Activated CD8-positive, alpha-beta memory T cell treated with anti-CD3 and anti-CD28 coated beads for 1 hour (primary cell): ENCODE data around the gene PCDHGA4.
"Not testable (repeated sequence)": the region's sequence is repeated elsewhere in the genome, so short reads cannot be mapped to it uniquely, and the experiment has no call there.

Source experiments
- DNase-seq, 2 donors: peaks; one replicate each; pipeline ENCODE4 v3.0.0-alpha.2; 2020; ENCODE audit warnings: low read depth in 1 of 2; ENCODE audit errors: extremely low read depth in 1 of 2

PCDHGA4 gene

GRCh38 chr5:141354900-141355469, at the start of gene PCDHGA4:
TSS of gene PCDHGA4 (plus strand) at chr5:141355021. CDS start at chr5:141355108, 87 bp downstream.
- DNase-seq = no peak

DNA sequence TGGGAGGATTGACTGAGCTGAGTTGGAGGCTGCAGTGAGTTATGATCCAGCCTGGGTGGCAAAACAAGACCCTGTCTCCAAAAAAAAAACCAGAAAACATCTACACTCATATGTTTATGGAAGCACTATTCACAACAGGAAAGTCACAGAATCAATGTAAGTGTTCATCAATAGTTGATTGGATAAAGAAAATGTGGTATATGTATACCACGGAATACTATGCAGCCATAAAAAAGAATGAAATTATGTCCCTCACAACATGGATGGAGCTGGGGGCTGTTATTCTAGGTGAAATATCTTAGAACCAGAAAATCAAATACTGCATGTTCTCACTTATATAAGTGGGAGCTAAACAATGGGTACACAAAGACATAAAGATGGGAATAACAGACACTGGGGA, 48.2 kb upstream of the PCDHGA4 start:
- no peak for DNase-seq

DNA sequence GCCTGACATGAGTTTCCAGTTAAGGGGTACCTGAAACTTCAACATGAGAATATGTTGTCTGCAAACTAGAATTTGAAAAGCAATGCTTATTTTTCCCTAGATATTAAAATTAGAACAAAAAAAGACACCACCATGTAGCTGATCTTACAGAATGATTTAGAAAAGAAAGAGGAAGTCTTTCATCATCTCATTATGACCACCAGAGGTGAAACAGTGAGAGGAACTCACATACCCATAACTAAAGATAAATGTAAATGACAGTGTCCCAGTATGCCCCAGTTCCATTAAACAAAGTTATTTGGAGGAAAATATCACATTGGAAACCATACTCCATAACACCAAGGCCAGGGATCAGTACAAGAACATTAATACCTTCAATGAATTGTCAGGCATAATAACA, 41.1 kb upstream of the PCDHGA4 start:
- no peak for DNase-seq

DNA sequence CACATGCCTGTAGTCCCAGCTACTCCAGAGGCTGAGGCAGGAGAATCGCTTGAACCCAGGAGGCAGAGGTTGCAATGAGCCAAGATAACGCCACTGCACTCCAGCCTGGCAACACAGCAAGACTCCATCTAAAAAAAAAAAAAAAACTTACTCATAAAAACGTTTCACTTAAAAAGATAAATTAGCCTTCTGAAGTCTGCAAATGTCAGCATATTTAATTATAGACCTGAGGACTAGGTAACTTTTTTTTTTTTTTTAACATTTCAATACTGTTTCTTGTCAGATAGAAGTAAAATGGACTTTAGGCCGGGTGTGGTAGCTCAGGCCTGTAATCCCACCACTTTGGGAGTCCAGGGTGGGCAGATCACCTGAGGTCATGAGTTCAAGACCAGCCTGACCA, 37.9 kb upstream of the PCDHGA4 start:
- not testable (repeated sequence) for DNase-seq

DNA sequence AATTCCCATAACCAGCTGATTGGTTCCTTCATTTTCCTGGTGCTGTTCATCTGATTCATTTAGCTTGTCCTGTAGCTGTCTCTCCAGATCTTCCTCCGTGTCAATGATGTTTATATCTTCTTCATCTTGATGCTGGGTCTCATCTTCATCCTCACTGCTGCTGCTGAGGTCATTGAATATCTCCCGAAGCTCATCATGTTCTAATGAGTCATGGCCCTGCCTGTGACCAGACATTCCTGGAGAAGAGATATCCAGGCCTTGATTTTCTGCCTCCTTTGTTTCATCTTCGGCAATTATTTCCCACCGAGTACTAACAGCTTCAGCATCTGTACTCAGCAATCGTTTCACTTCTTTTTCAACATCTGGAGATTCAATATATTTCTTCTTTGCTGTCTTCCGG, 35.6 kb upstream of the PCDHGA4 start:
- no peak for DNase-seq

DNA sequence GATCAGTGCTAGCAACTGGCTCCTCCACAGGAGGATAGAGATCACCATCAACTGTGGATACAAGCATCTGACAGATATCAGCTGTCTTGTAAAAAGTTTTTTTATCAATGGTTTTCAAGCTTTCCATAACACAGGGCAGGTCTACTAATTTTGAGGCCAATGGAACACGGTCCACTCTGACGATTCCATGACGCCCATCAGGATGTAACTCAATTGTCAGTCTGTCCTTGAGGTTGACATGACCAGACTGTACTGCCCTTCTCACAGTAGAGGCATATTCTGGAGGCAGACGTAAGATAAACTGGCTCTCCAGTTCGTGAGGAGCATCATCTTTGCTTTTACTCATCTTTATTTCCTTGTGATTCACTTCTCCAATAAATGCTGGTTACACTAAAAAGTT, 35.1 kb upstream of the PCDHGA4 start:
- DNase-seq = no peak

DNA sequence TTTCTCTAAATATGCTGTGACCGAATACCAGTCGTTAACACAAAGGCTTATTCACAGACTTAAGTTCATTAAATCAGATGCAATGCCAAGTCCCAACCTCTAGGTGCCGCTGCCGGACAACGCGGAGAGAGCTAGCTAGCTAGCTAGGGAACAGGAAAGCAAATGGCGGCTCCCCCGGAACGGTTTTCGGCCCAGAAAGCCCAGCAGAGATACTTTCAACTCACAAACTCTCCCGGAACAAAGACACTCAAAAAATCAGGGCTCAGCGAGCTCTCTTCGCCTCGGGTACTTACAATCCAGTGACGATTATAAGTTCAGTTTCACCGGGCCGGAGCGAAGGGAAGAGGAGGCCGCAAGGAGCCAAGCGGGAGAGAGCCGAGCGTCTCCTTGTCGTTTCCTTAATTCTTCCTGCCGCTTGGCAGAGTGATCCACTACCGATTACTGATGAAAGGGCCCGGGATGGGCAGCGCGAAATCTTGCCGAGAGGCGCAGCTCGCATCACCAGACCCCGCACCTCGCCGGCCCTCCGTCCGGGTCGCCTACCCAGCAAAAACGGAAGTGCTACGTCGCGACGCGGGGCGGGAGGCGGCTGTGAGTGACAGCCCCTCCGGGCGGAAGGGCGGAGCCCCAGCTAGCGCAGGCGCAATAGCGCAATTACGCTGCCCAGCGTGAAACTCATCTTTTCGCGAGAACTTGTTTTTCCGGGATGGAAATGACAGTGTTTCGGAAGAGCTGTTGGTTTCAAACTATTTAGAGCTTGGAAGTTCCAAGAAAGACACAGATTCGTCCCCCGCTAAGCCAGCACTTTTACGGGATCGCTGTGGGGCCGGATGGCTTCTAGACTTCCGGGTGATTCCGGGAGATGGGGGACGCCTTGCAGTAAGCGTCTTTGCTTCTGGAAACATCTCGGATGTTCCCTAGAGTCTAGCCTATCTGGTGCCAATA, 34.3 kb upstream of the PCDHGA4 start, which contains the start of gene TAF7:
Gene TAF7, minus strand, starts transcription at position 560 of the 945 bp plus-strand sequence. CDS start 740 bp downstream, outside the sequence.
- peak; percentile 70 to 89 for DNase-seq

GRCh38 chr5:141322261-141322660, 32.6 kb upstream of the PCDHGA4 start:
- no peak for DNase-seq

DNA sequence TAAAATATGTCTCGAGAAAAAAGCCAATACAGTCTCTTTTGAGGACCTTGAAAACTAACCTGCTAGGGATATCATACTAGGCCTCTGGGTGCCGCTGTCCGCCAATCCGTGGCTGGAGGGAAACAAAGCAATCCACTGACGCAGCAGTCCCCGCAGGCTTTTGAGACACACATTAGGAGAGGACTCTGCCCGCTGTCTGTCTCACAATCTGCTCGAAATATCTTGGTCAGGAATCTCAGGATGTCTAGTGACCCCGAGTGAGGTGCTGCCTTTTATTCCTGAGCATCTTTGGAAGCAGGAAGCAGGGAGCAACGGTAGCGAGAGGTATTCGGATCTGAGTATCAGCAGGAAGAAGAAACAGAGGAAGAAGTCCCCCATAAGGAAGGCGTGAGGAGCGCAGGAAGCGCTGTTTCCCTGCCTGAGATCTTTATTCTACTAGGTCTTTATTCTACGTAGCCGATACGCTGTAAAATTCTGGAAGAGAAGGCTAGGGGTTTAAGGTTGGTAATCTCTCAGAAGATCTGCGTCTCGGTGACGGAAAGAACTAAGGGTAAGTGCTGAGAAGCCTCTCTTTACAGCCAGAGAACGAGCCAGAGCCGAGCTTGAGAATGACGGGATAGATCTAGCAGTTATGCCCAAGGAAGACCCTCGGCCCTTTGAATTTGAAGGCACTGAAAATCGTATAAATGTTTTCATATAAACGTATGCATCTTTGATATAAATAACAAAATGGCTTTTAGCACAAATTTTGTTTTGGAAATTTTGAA, 28.6 kb upstream of the PCDHGA4 start:
- peak; percentile 26 to 49 for DNase-seq

GRCh38 chr5:141328231-141328630, 26.6 kb upstream of the PCDHGA4 start:
- no peak for DNase-seq

GRCh38 chr5:141330299-141331080, 24.3 kb upstream of the PCDHGA4 start, which contains the start of gene PCDHGA1:
TSS of gene PCDHGA1 (plus strand) at chr5:141330514.
- DNase-seq = no peak

DNA sequence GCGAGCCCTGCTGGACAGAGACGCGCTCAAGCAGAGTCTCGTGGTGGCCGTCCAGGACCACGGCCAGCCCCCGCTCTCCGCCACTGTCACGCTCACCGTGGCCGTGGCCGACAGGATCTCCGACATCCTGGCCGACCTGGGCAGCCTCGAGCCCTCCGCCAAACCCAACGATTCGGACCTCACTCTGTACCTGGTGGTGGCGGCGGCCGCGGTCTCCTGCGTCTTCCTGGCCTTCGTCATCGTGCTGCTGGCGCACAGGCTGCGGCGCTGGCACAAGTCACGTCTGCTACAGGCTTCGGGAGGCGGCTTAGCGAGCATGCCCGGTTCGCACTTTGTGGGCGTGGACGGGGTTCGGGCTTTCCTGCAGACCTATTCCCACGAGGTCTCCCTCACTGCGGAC, 22.2 kb upstream of the PCDHGA4 start:
- not testable (repeated sequence) for DNase-seq

DNA sequence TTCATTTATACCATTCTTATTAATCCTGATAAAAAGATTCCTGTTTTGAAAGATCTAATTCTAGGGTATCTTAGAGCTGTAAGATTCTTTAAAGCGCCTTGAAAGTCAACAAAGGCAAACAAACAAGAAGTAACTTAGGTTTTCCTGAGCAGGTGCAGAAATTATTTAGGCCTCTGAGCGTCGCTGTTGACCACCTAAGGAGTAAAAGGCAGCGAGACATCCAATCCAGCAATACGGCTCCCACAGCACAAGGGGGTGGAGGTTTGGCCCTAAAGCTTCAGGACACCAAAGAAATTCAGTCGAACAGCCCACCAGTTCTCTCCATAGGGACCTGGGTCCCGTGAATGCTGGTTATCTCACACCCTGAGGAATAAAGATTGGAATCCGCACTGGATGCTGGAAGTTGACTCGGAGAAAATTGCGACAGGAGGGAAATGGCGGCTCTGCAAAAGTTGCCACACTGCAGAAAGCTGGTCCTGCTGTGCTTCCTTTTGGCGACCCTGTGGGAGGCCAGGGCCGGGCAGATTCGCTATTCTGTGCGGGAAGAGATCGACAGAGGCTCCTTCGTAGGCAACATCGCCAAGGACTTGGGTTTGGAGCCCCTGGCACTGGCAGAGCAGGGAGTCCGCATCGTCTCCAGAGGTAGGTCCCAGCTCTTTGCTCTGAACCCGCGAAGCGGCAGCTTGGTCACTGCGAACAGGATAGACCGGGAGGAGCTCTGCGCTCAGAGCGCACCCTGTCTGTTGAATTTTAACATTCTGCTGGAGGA, 16.1 kb upstream of the PCDHGA4 start, which contains the start of gene PCDHGA2:
Gene PCDHGA2, plus strand, starts transcription at position 223 of the 769 bp plus-strand sequence.
- DNase-seq = no peak

GRCh38 chr5:141340781-141341354, 14.0 kb upstream of the PCDHGA4 start:
- not testable (repeated sequence) for DNase-seq

- no peak for DNase-seq
Measured at GRCh38 chr5:141342773-141343172, 12.0 kb upstream of the PCDHGA4 start.

DNA sequence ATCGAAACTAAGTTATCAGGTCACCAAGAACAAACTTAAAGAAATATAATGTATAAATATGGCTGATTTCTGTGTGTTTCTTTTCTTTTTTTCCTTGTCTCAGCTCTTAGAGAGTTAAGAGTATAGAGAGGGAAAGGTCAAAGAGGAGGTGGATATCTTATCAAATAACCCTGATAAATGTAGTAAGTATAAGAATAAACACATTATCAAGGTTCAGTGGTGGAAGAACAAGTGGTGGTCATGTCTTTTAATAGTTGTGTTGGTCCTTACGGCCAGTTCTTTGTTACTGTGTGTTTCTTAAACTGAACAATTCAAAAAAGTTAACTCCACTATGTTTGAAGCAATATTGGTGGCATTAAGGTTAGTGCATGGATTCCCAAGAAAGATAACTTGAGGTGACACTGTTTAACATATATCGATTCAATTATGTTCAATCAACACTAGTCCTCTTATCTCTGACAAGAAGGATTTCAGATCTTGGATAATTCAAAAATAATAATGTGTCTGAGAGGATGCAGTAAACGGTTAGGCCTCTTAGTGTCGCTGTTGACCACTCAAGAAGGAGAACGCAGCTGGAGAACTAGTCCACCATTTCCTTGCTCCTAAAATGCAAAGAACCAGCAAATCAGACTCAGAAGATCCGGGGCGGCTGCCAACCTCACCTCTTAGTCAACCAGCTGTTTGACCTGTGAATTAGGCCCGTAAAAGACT, 11.4 kb upstream of the PCDHGA4 start, which contains the start of gene PCDHGA3:
Gene PCDHGA3, plus strand, starts transcription at position 588 of the 711 bp plus-strand sequence. CDS start 205 bp downstream, outside the sequence.
- DNase-seq = no peak

DNA sequence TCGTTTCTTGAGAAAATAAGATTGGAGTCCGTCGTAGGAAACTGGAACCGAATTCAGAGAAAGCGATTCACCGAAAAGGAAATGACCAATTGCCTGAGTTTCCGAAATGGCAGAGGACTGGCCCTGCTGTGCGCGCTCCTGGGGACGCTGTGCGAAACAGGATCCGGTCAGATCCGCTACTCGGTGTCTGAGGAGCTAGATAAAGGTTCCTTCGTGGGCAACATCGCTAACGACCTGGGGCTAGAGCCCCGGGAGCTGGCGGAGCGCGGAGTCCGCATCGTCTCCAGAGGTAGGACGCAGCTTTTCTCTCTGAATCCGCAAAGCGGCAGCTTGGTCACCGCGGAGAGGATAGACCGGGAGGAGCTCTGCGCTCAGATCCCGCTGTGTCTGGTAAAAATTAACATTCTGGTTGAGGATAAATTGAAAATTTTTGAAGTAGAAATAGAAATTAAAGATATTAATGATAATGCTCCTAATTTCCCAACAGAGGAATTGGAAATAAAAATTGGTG, 10.8 kb upstream of the PCDHGA4 start:
- no peak for DNase-seq

DNA sequence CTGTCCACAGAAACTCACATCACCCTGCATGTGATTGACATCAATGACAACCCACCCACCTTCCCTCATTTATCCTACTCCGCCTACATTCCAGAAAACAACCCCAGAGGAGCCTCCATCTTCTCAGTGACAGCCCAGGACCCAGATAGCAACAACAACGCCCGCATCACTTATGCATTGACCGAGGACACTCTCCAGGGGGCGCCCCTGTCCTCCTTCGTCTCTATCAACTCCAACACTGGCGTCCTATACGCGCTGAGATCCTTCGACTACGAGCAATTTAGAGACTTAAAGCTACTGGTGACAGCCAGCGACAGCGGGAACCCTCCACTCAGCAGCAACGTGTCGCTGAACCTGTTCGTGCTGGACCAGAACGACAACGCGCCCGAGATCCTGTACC, 9.5 kb upstream of the PCDHGA4 start:
- DNase-seq = no peak
